ENCODE data around the gene ALOX15B. TPM values are rescaled to one million over a fixed set of nuclear protein-coding genes. Genes with fewer than 3 reads are reported as not detected.
A peak's percentile ranks its signal among the peaks of the same experiment; 100 is the strongest.
"Not testable (repeated sequence)": the region's sequence is repeated elsewhere in the genome, so short reads cannot be mapped to it uniquely, and the experiment has no call there.

Gene ALOX15B
- total and polyA plus RNA-seq, 2 donors (not counting 1 experiment from before 2014, with no cell fraction given), result not detected

DNA sequence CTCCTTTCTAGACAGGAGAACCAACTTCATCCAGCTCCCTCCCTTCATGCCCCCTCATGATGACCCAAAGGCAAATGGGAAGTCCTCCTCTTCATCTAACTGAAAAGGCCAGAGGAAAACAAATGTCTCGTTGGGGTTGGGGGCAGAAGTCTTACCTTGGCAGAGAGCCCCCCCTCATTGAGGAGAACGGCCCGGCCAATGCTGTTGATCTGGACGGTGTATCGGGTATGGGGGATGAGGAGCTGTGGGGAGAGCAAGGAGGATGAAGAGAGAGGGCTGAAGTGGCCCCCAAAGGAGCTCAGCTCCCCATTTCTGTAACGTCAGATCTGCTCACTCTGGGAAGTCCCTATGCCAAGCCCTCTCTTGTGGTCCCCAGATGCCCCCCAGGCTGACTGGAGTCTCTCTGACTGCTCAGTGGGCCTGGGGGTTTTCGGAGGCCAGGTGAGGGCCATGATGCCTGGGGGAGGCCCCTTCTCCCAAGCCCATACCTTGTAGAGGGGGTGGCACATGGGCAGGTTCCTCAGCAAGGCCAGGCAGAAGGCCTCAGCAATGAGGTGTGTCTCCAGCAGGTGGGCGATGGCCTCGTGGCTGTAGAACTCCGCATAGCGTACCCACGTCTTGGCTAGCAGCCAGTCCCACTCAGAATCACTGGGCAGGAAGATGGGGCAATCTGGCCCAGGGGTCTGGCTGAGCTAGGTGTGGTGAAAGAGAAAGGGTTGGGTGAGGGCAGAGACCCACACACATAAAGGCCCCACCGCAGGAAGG lies 37.8 kb downstream of the ALOX15B start:
- no peak overlapping the region for H3K4me3 ChIP-seq (replicated peaks in 1 of 4; ENCODE audit: control extremely low read depth in 1 of 4, insufficient read depth in 1 of 4, low read depth in 3 of 4, low read length in 4 of 4)
- no peak overlapping the region for H3K4me2 ChIP-seq (ENCODE audit: extremely low read depth, insufficient read depth, low read length)
- H4K20me1 ChIP-seq (ENCODE audit: control insufficient read depth, extremely low read depth, insufficient read depth, low read length), result no peaks in the 10 kb centered on the region
- H3K9ac ChIP-seq (ENCODE audit: insufficient read depth, low read length), result no peak overlapping the region
- peaks cover 2% of the 10 kb centered on the region for H3K4me1 ChIP-seq (ENCODE audit: control insufficient read depth, extremely low read depth, insufficient read depth, low read length)
- TF ChIP-seq EZH2 (IDR thresholded peaks at IDR 0.05; ENCODE audit: low read length, missing control alignments), result no peak
- TF ChIP-seq, protein P1, sequence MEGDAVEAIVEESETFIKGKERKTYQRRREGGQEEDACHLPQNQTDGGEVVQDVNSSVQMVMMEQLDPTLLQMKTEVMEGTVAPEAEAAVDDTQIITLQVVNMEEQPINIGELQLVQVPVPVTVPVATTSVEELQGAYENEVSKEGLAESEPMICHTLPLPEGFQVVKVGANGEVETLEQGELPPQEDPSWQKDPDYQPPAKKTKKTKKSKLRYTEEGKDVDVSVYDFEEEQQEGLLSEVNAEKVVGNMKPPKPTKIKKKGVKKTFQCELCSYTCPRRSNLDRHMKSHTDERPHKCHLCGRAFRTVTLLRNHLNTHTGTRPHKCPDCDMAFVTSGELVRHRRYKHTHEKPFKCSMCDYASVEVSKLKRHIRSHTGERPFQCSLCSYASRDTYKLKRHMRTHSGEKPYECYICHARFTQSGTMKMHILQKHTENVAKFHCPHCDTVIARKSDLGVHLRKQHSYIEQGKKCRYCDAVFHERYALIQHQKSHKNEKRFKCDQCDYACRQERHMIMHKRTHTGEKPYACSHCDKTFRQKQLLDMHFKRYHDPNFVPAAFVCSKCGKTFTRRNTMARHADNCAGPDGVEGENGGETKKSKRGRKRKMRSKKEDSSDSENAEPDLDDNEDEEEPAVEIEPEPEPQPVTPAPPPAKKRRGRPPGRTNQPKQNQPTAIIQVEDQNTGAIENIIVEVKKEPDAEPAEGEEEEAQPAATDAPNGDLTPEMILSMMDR (conservative IDR thresholded peaks at IDR 0.05 in 1 of 2, IDR thresholded peaks at IDR 0.05 in 1 of 2; ENCODE audit: low read depth in 1 of 2, low read length in 2 of 2), result no peak
- no peaks in the 10 kb centered on the region for H3K79me2 ChIP-seq (ENCODE audit: control insufficient read depth, insufficient read depth, low read length)
- H3K27ac ChIP-seq (ENCODE audit: insufficient read depth, low read length), result no peak overlapping the region
- no peaks in the 10 kb centered on the region for H3K9me3 ChIP-seq (ENCODE audit: control insufficient read depth, insufficient read depth, low read depth, low read length)
- peaks cover 51% of the 10 kb centered on the region for H3K27me3 ChIP-seq (ENCODE audit: control insufficient read depth, insufficient read depth, low read length)
- no peaks in the 10 kb centered on the region for H3K36me3 ChIP-seq (ENCODE audit: control insufficient read depth, insufficient read depth, low read length)
- no peak overlapping the region for H2AFZ ChIP-seq (ENCODE audit: low read length)
- no peak for DNase-seq (ENCODE audit: low read depth in 2 of 2)

DNA sequence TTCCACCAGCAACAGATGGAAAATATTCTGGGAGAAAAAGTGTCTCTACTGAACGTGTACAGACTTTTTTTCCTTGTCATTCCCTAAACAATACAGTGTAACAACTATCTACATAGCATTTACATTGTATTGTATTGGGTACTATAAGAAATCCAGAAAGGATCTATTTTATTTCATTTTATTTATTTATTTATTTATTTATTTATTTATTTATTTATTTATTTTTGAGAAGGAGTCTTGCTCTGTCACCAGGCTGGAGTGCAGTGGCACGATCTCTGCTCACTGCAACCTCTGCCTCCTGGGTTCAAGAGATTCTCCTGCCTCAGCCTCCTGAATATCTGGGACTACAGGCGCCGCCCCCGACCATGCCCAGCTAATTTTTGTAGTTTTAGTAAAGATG lies 39.1 kb downstream of the ALOX15B start:
- H3K4me1 ChIP-seq (ENCODE audit: control insufficient read depth, extremely low read depth, insufficient read depth, low read length); H2AFZ ChIP-seq (ENCODE audit: low read length): not testable (repeated sequence)

DNA sequence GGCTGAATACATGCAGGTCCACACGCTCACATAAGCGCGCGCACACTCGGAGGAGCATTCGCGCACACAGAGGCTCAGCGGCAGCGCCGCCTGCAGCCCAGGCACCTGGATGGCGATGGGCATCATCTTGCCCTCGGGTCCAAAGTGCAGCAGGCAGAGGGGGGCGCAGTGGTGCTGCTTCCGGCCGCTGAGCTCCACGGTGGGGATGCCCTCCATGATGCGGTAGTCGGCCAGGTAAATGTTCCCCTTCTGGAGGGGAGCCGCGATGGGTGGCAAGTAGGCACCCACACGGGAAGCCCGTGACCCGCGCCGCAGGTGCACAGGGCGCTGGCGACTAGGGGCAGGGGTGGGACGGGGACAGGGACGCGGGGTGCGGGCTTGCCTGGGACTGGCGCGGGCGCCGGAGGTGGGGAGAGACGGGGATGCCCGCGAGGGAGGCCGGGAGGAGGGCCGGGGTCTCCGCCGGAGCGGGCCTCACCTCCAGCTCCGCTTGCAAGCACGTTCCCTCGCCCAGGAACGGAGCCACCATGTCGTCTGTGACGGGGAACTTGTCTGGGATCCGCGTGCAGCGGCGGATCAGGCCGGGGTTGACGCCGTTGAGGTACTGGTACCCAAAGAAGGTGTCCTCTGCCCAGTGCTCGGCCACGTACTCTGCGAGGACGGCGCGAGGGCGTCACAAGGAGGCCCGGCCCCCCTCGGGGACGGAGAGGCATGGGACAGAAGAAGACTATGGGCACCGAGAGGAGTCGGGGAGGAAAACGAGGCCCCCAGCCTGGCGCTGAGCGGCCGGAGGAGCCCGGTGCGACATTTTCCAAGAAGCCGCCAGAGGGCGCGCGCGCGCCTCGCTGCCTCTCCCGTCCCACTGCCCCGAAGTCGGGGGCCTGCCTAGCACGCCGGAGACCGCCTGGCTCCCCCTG lies 40.7 kb downstream of the ALOX15B start:
- Histone ChIP-seq H3K4me3 (replicated peaks in 1 of 4; ENCODE audit: control extremely low read depth in 1 of 4, insufficient read depth in 1 of 4, low read depth in 3 of 4, low read length in 4 of 4) (peak overlapping the region; percentile 21 to 53 (median 42)), H3K9me3 (ENCODE audit: control insufficient read depth, insufficient read depth, low read depth, low read length) (no peaks in the 10 kb centered on the region), H4K20me1 (ENCODE audit: control insufficient read depth, extremely low read depth, insufficient read depth, low read length) (no peaks in the 10 kb centered on the region), H3K4me2 (ENCODE audit: extremely low read depth, insufficient read depth, low read length) (peak overlapping the region; percentile 93), H3K4me1 (ENCODE audit: control insufficient read depth, extremely low read depth, insufficient read depth, low read length) (peaks cover 2% of the 10 kb centered on the region), H3K27me3 (ENCODE audit: control insufficient read depth, insufficient read depth, low read length) (peaks cover 33% of the 10 kb centered on the region), H3K27ac (ENCODE audit: insufficient read depth, low read length) (no peak overlapping the region), H3K79me2 (ENCODE audit: control insufficient read depth, insufficient read depth, low read length) (no peaks in the 10 kb centered on the region), H3K36me3 (ENCODE audit: control insufficient read depth, insufficient read depth, low read length) (no peaks in the 10 kb centered on the region), H3K9ac (ENCODE audit: insufficient read depth, low read length) (peak overlapping the region; percentile 23), H2AFZ (ENCODE audit: low read length) (peak overlapping the region; percentile 91)
- peak; percentile 29 to 42 for DNase-seq (ENCODE audit: low read depth in 2 of 2)
- no peak for TF ChIP-seq EZH2 (IDR thresholded peaks at IDR 0.05; ENCODE audit: low read length, missing control alignments)
- TF ChIP-seq, protein P1 (conservative IDR thresholded peaks at IDR 0.05 in 1 of 2, IDR thresholded peaks at IDR 0.05 in 1 of 2; ENCODE audit: low read depth in 1 of 2, low read length in 2 of 2), result peak; percentile 61

More for the DNA sequence above, 39.1 kb downstream of the ALOX15B start:
- not testable (repeated sequence) for H3K27ac ChIP-seq (ENCODE audit: insufficient read depth, low read length); H4K20me1 ChIP-seq (ENCODE audit: control insufficient read depth, extremely low read depth, insufficient read depth, low read length); DNase-seq (ENCODE audit: low read depth in 2 of 2); H3K4me3 ChIP-seq (replicated peaks in 1 of 4; ENCODE audit: control extremely low read depth in 1 of 4, insufficient read depth in 1 of 4, low read depth in 3 of 4, low read length in 4 of 4); H3K9me3 ChIP-seq (ENCODE audit: control insufficient read depth, insufficient read depth, low read depth, low read length); H3K9ac ChIP-seq (ENCODE audit: insufficient read depth, low read length); H3K36me3 ChIP-seq (ENCODE audit: control insufficient read depth, insufficient read depth, low read length); H3K79me2 ChIP-seq (ENCODE audit: control insufficient read depth, insufficient read depth, low read length); H3K4me2 ChIP-seq (ENCODE audit: extremely low read depth, insufficient read depth, low read length)
- H3K27me3 ChIP-seq (ENCODE audit: control insufficient read depth, insufficient read depth, low read length), result peaks cover 45% of the 10 kb centered on the region
